Parathyroid adenoma (tissue), 2 donors: ENCODE measurements around the gene ARHGEF7.

Experiments used
- H2AFZ ChIP-seq: fragments of 300-600 bp; sonication (generic); one replicate; pipeline ENCODE4 v1.7.0; 2017; ENCODE audit warnings: antibody characterized with exemption, mild to moderate bottlenecking
- H3K27ac ChIP-seq: fragments of 300-600 bp; sonication (generic); one replicate; pipeline ENCODE4 v1.7.0; 2017
- H3K27me3 ChIP-seq: fragments of 300-600 bp; sonication (generic); one replicate; pipeline ENCODE4 v1.7.0; 2017; ENCODE audit warnings: low read length; ENCODE audit not compliant: control insufficient read depth, insufficient read depth
- H3K36me3 ChIP-seq: fragments of 300-600 bp; sonication (generic); one replicate; pipeline ENCODE4 v1.7.0; 2017; ENCODE audit warnings: low read length; ENCODE audit not compliant: control insufficient read depth, insufficient read depth
- H3K4me1 ChIP-seq: fragments of 300-600 bp; sonication (generic); one replicate; pipeline ENCODE4 v1.7.0; 2017; ENCODE audit warnings: control low read depth
- H3K4me2 ChIP-seq: fragments of 300-600 bp; sonication (generic); one replicate; pipeline ENCODE4 v1.7.0; 2017; ENCODE audit warnings: low read length
- H3K4me3 ChIP-seq: fragments of 300-600 bp; sonication (generic); one replicate; pipeline ENCODE4 v1.7.0; 2017; ENCODE audit warnings: low read depth, low read length
- H3K79me2 ChIP-seq: fragments of 300-600 bp; sonication (generic); one replicate; pipeline ENCODE4 v1.7.0; 2017; ENCODE audit warnings: control low read depth
- H3K9ac ChIP-seq: fragments of 300-600 bp; sonication (generic); one replicate; pipeline ENCODE4 v1.7.0; 2017; ENCODE audit warnings: mild to moderate bottlenecking
- H3K9me3 ChIP-seq: fragments of 300-600 bp; sonication (generic); one replicate; pipeline ENCODE4 v1.7.0; 2017; ENCODE audit warnings: low read length; ENCODE audit not compliant: control insufficient read depth
- CTCF ChIP-seq: fragments of 300-600 bp; sonication (generic); IDR thresholded peaks from one replicate; pipeline ENCODE4 v1.7.0; 2017; ENCODE audit warnings: antibody characterized with exemption, mild to moderate bottlenecking
- donor health status: primary hyperparathyroidism.

The ARHGEF7 gene

DNA sequence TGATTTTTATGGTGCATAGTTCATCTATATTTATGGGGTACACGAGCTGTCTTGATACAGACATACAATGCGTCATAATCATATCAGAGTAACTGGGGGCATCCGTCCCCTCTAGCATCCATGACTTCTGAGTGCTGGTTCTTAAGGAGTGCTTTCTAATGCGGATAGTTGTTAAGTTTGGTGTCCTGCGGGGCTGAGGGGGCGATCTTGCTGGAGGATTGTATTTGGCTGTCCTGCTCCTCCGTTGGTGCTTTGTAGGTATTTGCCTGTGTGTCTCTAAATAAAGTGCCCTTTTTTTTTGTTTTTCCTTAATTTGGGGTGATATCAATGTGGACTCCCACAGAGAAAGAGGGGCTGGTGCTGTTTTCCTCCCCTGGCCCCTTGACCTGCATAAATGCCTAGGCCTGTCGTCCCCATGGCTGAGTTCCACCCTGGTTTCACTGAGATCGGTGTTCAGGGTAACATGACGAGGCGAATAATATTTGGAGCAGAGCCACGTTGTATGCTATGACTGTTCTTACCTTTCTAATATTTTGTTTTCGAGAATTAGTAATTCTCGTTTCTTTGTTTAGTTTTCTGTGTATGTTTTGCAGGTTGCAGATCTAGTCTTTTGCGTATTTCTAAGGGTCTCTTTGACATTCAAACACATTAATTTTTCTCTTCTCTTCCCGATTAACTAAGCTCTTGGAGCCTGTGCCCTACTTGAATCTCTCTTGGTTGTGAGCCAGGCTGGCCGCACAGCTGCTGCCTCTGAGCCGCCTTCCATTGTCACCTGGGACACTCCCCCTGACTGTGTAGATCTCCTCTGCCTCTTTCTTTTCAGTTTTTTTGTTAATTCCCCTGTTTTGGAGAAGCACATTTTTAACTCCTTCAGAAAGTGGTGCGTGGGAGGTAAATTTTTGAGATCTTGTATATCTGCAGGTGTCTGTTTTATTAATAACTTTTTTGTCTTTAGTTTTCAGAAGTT lies 100.3 kb downstream of the ARHGEF7 start:
- Histone ChIP-seq H3K4me1 (no peaks in the 10 kb centered on the region), H3K27me3 (no peaks in the 10 kb centered on the region), H2AFZ (no peak overlapping the region), H3K4me2 (no peak overlapping the region), H3K79me2 (peaks cover 4% of the 10 kb centered on the region), H3K4me3 (no peak overlapping the region), H3K27ac (no peak overlapping the region), H3K36me3 (no peaks in the 10 kb centered on the region), H3K9ac (no peak overlapping the region), H3K9me3 (no peaks in the 10 kb centered on the region)
- TF ChIP-seq CTCF: no peak

GRCh38 chr13:111216166-111216960 lies 101.3 kb downstream of the ARHGEF7 start:
- no peaks in the 10 kb centered on the region for H3K4me1 ChIP-seq
- no peak overlapping the region for H3K27ac ChIP-seq
- H3K9ac ChIP-seq: no peak overlapping the region
- no peak overlapping the region for H3K4me3 ChIP-seq
- no peaks in the 10 kb centered on the region for H3K36me3 ChIP-seq
- no peaks in the 10 kb centered on the region for H3K9me3 ChIP-seq
- no peaks in the 10 kb centered on the region for H3K27me3 ChIP-seq
- H3K4me2 ChIP-seq: no peak overlapping the region
- no peak overlapping the region for H2AFZ ChIP-seq
- H3K79me2 ChIP-seq: peaks cover 4% of the 10 kb centered on the region
- TF ChIP-seq CTCF: peak; percentile 32

DNA sequence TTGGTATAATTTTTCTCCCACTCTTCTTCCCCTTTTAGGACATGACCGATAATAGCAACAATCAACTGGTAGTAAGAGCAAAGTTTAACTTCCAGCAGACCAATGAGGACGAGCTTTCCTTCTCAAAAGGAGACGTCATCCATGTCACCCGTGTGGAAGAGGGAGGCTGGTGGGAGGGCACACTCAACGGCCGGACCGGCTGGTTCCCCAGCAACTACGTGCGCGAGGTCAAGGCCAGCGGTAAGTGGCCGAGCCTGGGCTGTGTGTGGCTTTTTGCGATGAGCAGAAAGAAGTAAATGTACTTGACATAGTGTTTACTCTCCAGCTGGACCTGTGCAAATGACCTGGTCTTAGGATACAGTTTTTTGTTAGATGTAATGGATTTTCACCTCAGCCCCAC lies 102.5 kb downstream of the ARHGEF7 start:
- H3K27ac ChIP-seq: no peak overlapping the region
- no peak overlapping the region for H3K4me3 ChIP-seq
- H3K4me2 ChIP-seq: no peak overlapping the region
- no peaks in the 10 kb centered on the region for H3K4me1 ChIP-seq
- H3K9ac ChIP-seq: no peak overlapping the region
- H3K36me3 ChIP-seq: no peaks in the 10 kb centered on the region
- H3K79me2 ChIP-seq: peaks cover 4% of the 10 kb centered on the region
- no peaks in the 10 kb centered on the region for H3K9me3 ChIP-seq
- H2AFZ ChIP-seq: no peak overlapping the region
- no peaks in the 10 kb centered on the region for H3K27me3 ChIP-seq
- no peak for TF ChIP-seq CTCF

DNA sequence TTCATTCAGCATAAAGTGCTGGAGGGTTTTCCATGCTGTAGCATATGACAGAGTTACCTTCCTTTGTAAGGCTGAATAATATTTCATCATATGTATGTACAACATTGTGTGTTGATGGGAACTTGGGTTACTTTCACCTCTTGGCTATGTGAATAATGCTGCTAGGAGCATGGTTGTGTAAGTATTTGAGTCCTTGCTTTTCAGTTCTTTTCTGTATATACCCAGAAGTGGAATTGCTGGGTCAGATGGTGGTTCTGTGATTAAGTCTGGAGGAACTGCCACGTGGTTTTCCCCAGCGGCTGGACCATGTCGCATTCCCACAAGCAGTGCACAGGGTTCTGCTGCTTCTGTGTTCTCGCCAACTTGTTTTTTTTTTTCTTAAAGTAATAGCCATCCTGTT lies 104.2 kb downstream of the ARHGEF7 start:
- TF ChIP-seq CTCF: no peak
- H3K27me3 ChIP-seq: no peaks in the 10 kb centered on the region
- H3K36me3 ChIP-seq: no peaks in the 10 kb centered on the region
- H3K4me3 ChIP-seq: no peak overlapping the region
- no peak overlapping the region for H3K9ac ChIP-seq
- peak overlapping the region; percentile 7 for H3K27ac ChIP-seq
- no peaks in the 10 kb centered on the region for H3K4me1 ChIP-seq
- no peak overlapping the region for H2AFZ ChIP-seq
- H3K9me3 ChIP-seq: no peaks in the 10 kb centered on the region
- no peak overlapping the region for H3K4me2 ChIP-seq
- peaks cover 2% of the 10 kb centered on the region for H3K79me2 ChIP-seq
